OCI-LY7 (cell line): ENCODE measurements around the gene BORA. TPM values are rescaled to one million over a fixed set of nuclear protein-coding genes. Genes with fewer than 3 reads are reported as not detected.

Source experiments
- BruUV-seq: library from RNA; stranded (reverse); fragments of 400-500 nt; replicated peaks from 2 replicates; lab custom pipeline; 2021; lab: Mats Ljungman, UMichigan
- CTCF ChIA-PET: fragments of 300-600 bp; sonication (Branson Sonifier 250); formaldehyde crosslinking; loops from one replicate; lab custom pipeline; 2022; ENCODE audit warnings: antibody characterized with exemption; ENCODE audit not compliant: unreplicated experiment; lab: Charles Lee
- POLR2A ChIA-PET: fragments of 300-600 bp; sonication (Branson Sonifier 250); formaldehyde crosslinking; loops from one replicate; lab custom pipeline; 2022; ENCODE audit warnings: antibody characterized with exemption; lab: Charles Lee
- DNase-seq: peaks from one replicate; pipeline ENCODE4 v3.0.0-alpha.2; 2015; ENCODE audit warnings: low spot score
- H2AFZ ChIP-seq: fragments of 200-600 bp; sonication (generic), shearing (Covaris generic); 2 replicates; pipeline ENCODE4 v1.6.1; 2014; ENCODE audit warnings: mild to moderate bottlenecking, antibody characterized with exemption, low read length, moderate library complexity
- H3K27ac ChIP-seq: fragments of 200-600 bp; sonication (generic); 2 replicates; pipeline ENCODE4 v1.5.1; 2014; ENCODE audit warnings: mixed run types, low read depth, mild to moderate bottlenecking, moderate library complexity, low read length, inconsistent platforms; ENCODE audit not compliant: poor library complexity, severe bottlenecking
- H3K36me3 ChIP-seq: fragments of 200-600 bp; sonication (generic); 2 replicates; pipeline ENCODE4 v1.6.1; 2014; ENCODE audit warnings: mild to moderate bottlenecking, antibody characterized with exemption, low read length, moderate library complexity, mixed read lengths; ENCODE audit not compliant: insufficient read depth
- H3K4me1 ChIP-seq: fragments of 200-600 bp; sonication (generic); 2 replicates; pipeline ENCODE4 v1.5.1; 2014; ENCODE audit warnings: mild to moderate bottlenecking, low read length; ENCODE audit not compliant: insufficient read depth, poor library complexity, severe bottlenecking
- H3K4me2 ChIP-seq: fragments of 200-600 bp; sonication (generic); 2 replicates; pipeline ENCODE4 v1.6.1; 2014; ENCODE audit warnings: mild to moderate bottlenecking, low read length
- H3K4me3 ChIP-seq: fragments of 200-600 bp; sonication (generic); 2 replicates; pipeline ENCODE4 v1.5.1; 2014; ENCODE audit warnings: mild to moderate bottlenecking, low read depth, low read length; ENCODE audit not compliant: poor library complexity, severe bottlenecking
- H3K79me2 ChIP-seq: fragments of 200-600 bp; sonication (generic); 2 replicates; pipeline ENCODE4 v1.6.1; 2016; ENCODE audit warnings: low read depth, mild to moderate bottlenecking, low read length, moderate library complexity, mixed read lengths; ENCODE audit not compliant: insufficient read depth
- H3K9me2 ChIP-seq: fragments of 200-600 bp; sonication (generic); 2 replicates; pipeline ENCODE4 v1.6.1; 2016; ENCODE audit warnings: mild to moderate bottlenecking, low read length, mixed read lengths; ENCODE audit not compliant: insufficient read depth
- H3K9me3 ChIP-seq: fragments of 200-600 bp; sonication (generic); 2 replicates; pipeline ENCODE4 v1.6.1; 2014; ENCODE audit warnings: mild to moderate bottlenecking, mixed run types, low read length, mixed read lengths
- H4K20me1 ChIP-seq: fragments of 200-600 bp; sonication (generic); 2 replicates; pipeline ENCODE4 v1.6.1; 2014; ENCODE audit warnings: mild to moderate bottlenecking, antibody characterized with exemption, low read length, moderate library complexity, mixed read lengths; ENCODE audit not compliant: insufficient read depth
- CTCF ChIP-seq: fragments of 200-600 bp; sonication (generic); conservative IDR thresholded peaks from 2 replicates; pipeline ENCODE4 v1.5.1; 2014; ENCODE audit warnings: mild to moderate bottlenecking, antibody characterized with exemption, low read length, moderate library complexity, mixed read lengths
- EZH2phosphoT487 ChIP-seq: fragments of 200-600 bp; sonication (generic); IDR thresholded peaks from 2 replicates; pipeline ENCODE4 v1.6.1; 2018; ENCODE audit warnings: low read depth, borderline replicate concordance, mild to moderate bottlenecking, mixed run types, antibody characterized with exemption, low read length, moderate library complexity, mixed read lengths
- intact Hi-C: fragments of 100-400 bp; cut with micrococcal nuclease; formaldehyde crosslinking; loops from one replicate; pipeline ENCODE4 v1.10.0; 2022; ENCODE audit not compliant: unreplicated experiment
- total RNA-seq, 2 experiments: library from RNA; depleted of rRNA in 1 of 2; stranded (reverse); fragments of >200 nt in 1 of 2; shearing (Covaris generic) in 1 of 2; gene quantifications; 2 replicates each; pipeline ENCODE4 v1.2.3, GENCODE V29; 2014 to 2022

BORA gene
- total RNA-seq, 2 experiments from 2014 or later = 28.6 to 30.5 TPM

- H2AFZ ChIP-seq = no peak overlapping the region
- H3K4me1 ChIP-seq = no peaks in the 10 kb centered on the region
- no peak overlapping the region for H3K4me2 ChIP-seq
- no peaks in the 10 kb centered on the region for H3K9me2 ChIP-seq
- intact Hi-C loops = no loop called here
- no peak overlapping the region for H3K27ac ChIP-seq
- BruUV-seq = no TSS peak
- ChIA-PET CTCF (no interaction called here), POLR2A (no interaction called here)
- no peak overlapping the region for H3K4me3 ChIP-seq
- H3K79me2 ChIP-seq = no peaks in the 10 kb centered on the region
- H4K20me1 ChIP-seq = no peaks in the 10 kb centered on the region
- TF ChIP-seq CTCF = no peak
- TF ChIP-seq EZH2phosphoT487 = no peak
- no peaks in the 10 kb centered on the region for H3K9me3 ChIP-seq
- H3K36me3 ChIP-seq = no peaks in the 10 kb centered on the region
- DNase-seq = no peak
These were observed 47.4 kb upstream of the BORA start for GRCh38 chr13:72680353-72680752.

GRCh38 chr13:72686766-72687165 lies 41.0 kb upstream of the BORA start:
- CTCF ChIA-PET = no interaction called here
- Histone ChIP-seq H3K27ac (no peak overlapping the region), H3K36me3 (no peaks in the 10 kb centered on the region), H3K4me3 (no peak overlapping the region), H3K9me2 (no peaks in the 10 kb centered on the region; the same call in 1 of the 2 replicates), H4K20me1 (no peaks in the 10 kb centered on the region), H3K4me1 (no peaks in the 10 kb centered on the region), H2AFZ (no peak overlapping the region), H3K79me2 (no peaks in the 10 kb centered on the region), H3K9me3 (no peaks in the 10 kb centered on the region), H3K4me2 (no peak overlapping the region)
- DNase-seq = no peak
- TF ChIP-seq EZH2phosphoT487 (no peak), CTCF (no peak)
- BruUV-seq = no TSS peak
- POLR2A ChIA-PET = interaction anchor here (0.6 to 1.6 kb wide), 2 partner anchors 15 to 1365 kb away, joined by 3 to 5 read pairs; no protein-coding TSS in a partner anchor
- intact Hi-C loops = no loop called here

- H4K20me1 ChIP-seq = no peaks in the 10 kb centered on the region
- no peaks in the 10 kb centered on the region for H3K79me2 ChIP-seq
- H3K36me3 ChIP-seq = no peaks in the 10 kb centered on the region
- no peak overlapping the region for H3K4me3 ChIP-seq
- no peak for DNase-seq
- POLR2A ChIA-PET = no interaction called here
- no peaks in the 10 kb centered on the region; the same call in 1 of the 2 replicates for H3K9me2 ChIP-seq
- CTCF ChIA-PET = no interaction called here
- no peaks in the 10 kb centered on the region for H3K4me1 ChIP-seq
- BruUV-seq = no TSS peak
- no peak overlapping the region for H3K27ac ChIP-seq
- H3K9me3 ChIP-seq = no peaks in the 10 kb centered on the region
- TF ChIP-seq EZH2phosphoT487 = no peak
- TF ChIP-seq CTCF = no peak
- H3K4me2 ChIP-seq = no peak overlapping the region
- no peak overlapping the region for H2AFZ ChIP-seq
- intact Hi-C loops = no loop called here
These were observed 38.5 kb upstream of the BORA start for GRCh38 chr13:72689181-72689696.
